ENCODE results near the gene ZBTB39.
"Not testable (repeated sequence)": the region's sequence is repeated elsewhere in the genome, so short reads cannot be mapped to it uniquely, and the experiment has no call there.

The ZBTB39 gene

GRCh38 chr12:56978397-56979138, 27.8 kb downstream of the ZBTB39 start:
- no peak for DNase-seq

GRCh38 chr12:56977361-56977760, 29.0 kb downstream of the ZBTB39 start:
- DNase-seq = not testable (repeated sequence)

- DNase-seq = not testable (repeated sequence)
Observed at GRCh38 chr12:56974224-56974623, 32.1 kb downstream of the ZBTB39 start.

- DNase-seq = not testable (repeated sequence)
Observed at GRCh38 chr12:56968910-56969309, 37.4 kb downstream of the ZBTB39 start.

GRCh38 chr12:56965997-56966642, 40.2 kb downstream of the ZBTB39 start:
- DNase-seq = not testable (repeated sequence)

- not testable (repeated sequence) for DNase-seq
Observed at GRCh38 chr12:56965124-56965523, 41.2 kb downstream of the ZBTB39 start.

- DNase-seq = not testable (repeated sequence)
Observed at GRCh38 chr12:56963557-56963956, 42.8 kb downstream of the ZBTB39 start.

GRCh38 chr12:56962247-56962646, 44.1 kb downstream of the ZBTB39 start:
- DNase-seq = not testable (repeated sequence)

- no peak for DNase-seq
Observed at GRCh38 chr12:56958422-56958821, 47.9 kb downstream of the ZBTB39 start.

- DNase-seq = no peak
Observed at GRCh38 chr12:56957229-56958052, 48.9 kb downstream of the ZBTB39 start, which contains the start of gene RDH16. Gene RDH16 (minus strand): TSS chr12:56957608. CDS start chr12:56957462, 146 bp downstream.

GRCh38 chr12:56955631-56956256, 50.6 kb downstream of the ZBTB39 start:
- DNase-seq = no peak

GRCh38 chr12:56954958-56955355, 51.4 kb downstream of the ZBTB39 start:
- no peak for DNase-seq

GRCh38 chr12:56954057-56954957, 52.0 kb downstream of the ZBTB39 start:
- no peak for DNase-seq

- DNase-seq = no peak
Observed at GRCh38 chr12:56953314-56953713, 53.0 kb downstream of the ZBTB39 start.

- DNase-seq = no peak
Observed at GRCh38 chr12:56951582-56952339, 54.6 kb downstream of the ZBTB39 start.

- DNase-seq = no peak
Observed at GRCh38 chr12:56948881-56949280, 57.5 kb downstream of the ZBTB39 start.
